ENCODE data around the gene CRNKL1.
"Not testable (repeated sequence)": the region's sequence is repeated elsewhere in the genome, so short reads cannot be mapped to it uniquely, and the experiment has no call there.

CRNKL1 gene

GRCh38 chr20:20010639-20011500 is 41.4 kb downstream of the CRNKL1 start:
- no peak for DNase-seq (ENCODE audit: low spot score)

GRCh38 chr20:20009784-20010253 is 42.4 kb downstream of the CRNKL1 start:
- no peak for DNase-seq (ENCODE audit: low spot score)

- no peak for DNase-seq (ENCODE audit: low spot score)
These were observed 46.9 kb downstream of the CRNKL1 start for GRCh38 chr20:20005342-20005741.

- not testable (repeated sequence) for DNase-seq (ENCODE audit: low spot score)
These were observed 48.3 kb downstream of the CRNKL1 start for GRCh38 chr20:20003955-20004322.

- no peak for DNase-seq (ENCODE audit: low spot score)
These were observed 49.0 kb downstream of the CRNKL1 start for GRCh38 chr20:20003031-20003954.

- no peak for DNase-seq (ENCODE audit: low spot score)
These were observed 49.9 kb downstream of the CRNKL1 start for GRCh38 chr20:20002101-20002998.

GRCh38 chr20:20000211-20000968 is 51.9 kb downstream of the CRNKL1 start:
- no peak for DNase-seq (ENCODE audit: low spot score)

- no peak for DNase-seq (ENCODE audit: low spot score)
These were observed 53.1 kb downstream of the CRNKL1 start for GRCh38 chr20:19998990-19999705.

GRCh38 chr20:19996917-19997316 is 55.3 kb downstream of the CRNKL1 start:
- DNase-seq (ENCODE audit: low spot score) = no peak

GRCh38 chr20:19996222-19996621 is 56.0 kb downstream of the CRNKL1 start:
- no peak for DNase-seq (ENCODE audit: low spot score)

- DNase-seq (ENCODE audit: low spot score) = peak; percentile 28
These were observed 56.9 kb downstream of the CRNKL1 start for GRCh38 chr20:19995220-19995863.

- DNase-seq (ENCODE audit: low spot score) = no peak
These were observed 58.2 kb downstream of the CRNKL1 start for GRCh38 chr20:19993958-19994669.

- no peak for DNase-seq (ENCODE audit: low spot score)
These were observed 59.0 kb downstream of the CRNKL1 start for GRCh38 chr20:19992996-19993908.

GRCh38 chr20:19991854-19992253 is 60.4 kb downstream of the CRNKL1 start:
- no peak for DNase-seq (ENCODE audit: low spot score)

GRCh38 chr20:19991308-19991707 is 61.0 kb downstream of the CRNKL1 start:
- DNase-seq (ENCODE audit: low spot score) = no peak

GRCh38 chr20:19990850-19991249 is 61.4 kb downstream of the CRNKL1 start:
- no peak for DNase-seq (ENCODE audit: low spot score)

GRCh38 chr20:19987046-19987445 is 65.2 kb downstream of the CRNKL1 start:
- DNase-seq (ENCODE audit: low spot score) = no peak

GRCh38 chr20:19986419-19986818 is 65.8 kb downstream of the CRNKL1 start:
- DNase-seq (ENCODE audit: low spot score) = no peak
